Activated B cell treated with CpG ODN at 0.5 μM for 24 hours (primary cell): ENCODE measurements around the gene ALDH1L1. TPM values are rescaled to one million over a fixed set of nuclear protein-coding genes. Genes with fewer than 3 reads are reported as not detected.
A peak's percentile ranks its signal among the peaks of the same experiment; 100 is the strongest.

Source experiments
- ATAC-seq: fragments of 200-7000 bp; cut with Tn5 transposase; one replicate; pipeline ENCODE4 v1.10.0; 2021; ENCODE audit warnings: low read depth, mild to moderate bottlenecking, moderate library complexity
- CTCF ChIA-PET: fragments of 350-600 bp; sonication (Branson Sonifier 250); formaldehyde crosslinking; loops from one replicate; lab custom pipeline; 2021; ENCODE audit warnings: antibody characterized with exemption; lab: Charles Lee
- POLR2A ChIA-PET: fragments of 350-600 bp; sonication (Branson Sonifier 250); formaldehyde crosslinking; loops from one replicate; lab custom pipeline; 2021; ENCODE audit warnings: antibody characterized with exemption; lab: Charles Lee
- DNase-seq: peaks from one replicate; pipeline ENCODE4 v3.0.0; 2022
- H3K27ac Mint-ChIP-seq: one replicate; pipeline ENCODE4 v1.8.0; 2020; ENCODE audit warnings: mixed read lengths
- H3K27me3 Mint-ChIP-seq: one replicate; pipeline ENCODE4 v1.8.0; 2021; ENCODE audit warnings: mixed read lengths
- H3K36me3 Mint-ChIP-seq: one replicate; pipeline ENCODE4 v1.8.0; 2021; ENCODE audit warnings: low read depth, mixed read lengths
- H3K4me1 Mint-ChIP-seq: one replicate; pipeline ENCODE4 v1.8.0; 2021; ENCODE audit warnings: mixed read lengths
- H3K4me3 Mint-ChIP-seq: one replicate; pipeline ENCODE4 v1.8.0; 2020; ENCODE audit warnings: mild to moderate bottlenecking, mixed read lengths
- H3K9me3 Mint-ChIP-seq: one replicate; pipeline ENCODE4 v1.8.0; 2020; ENCODE audit warnings: mixed read lengths
- CTCF ChIP-seq: fragments of 200-600 bp; IDR thresholded peaks from one replicate; pipeline ENCODE4 v1.8.0; 2022; ENCODE audit warnings: antibody characterized with exemption, mild to moderate bottlenecking
- intact Hi-C: fragments of 100-400 bp; cut with micrococcal nuclease; formaldehyde crosslinking; loops from one replicate; pipeline ENCODE4 v1.15.1; 2024
- total RNA-seq: library from RNA; stranded (reverse); gene quantifications from 2 replicates; pipeline ENCODE4 v1.2.3, GENCODE V29; 2022

ALDH1L1 gene
- total RNA-seq, 1 donor from 2014 or later = not detected

- TF ChIP-seq CTCF = no peak
- ChIA-PET POLR2A (no interaction called here), CTCF (no interaction called here)
- DNase-seq (peak; percentile 4), ATAC-seq (no peak)
- no peaks in the 10 kb centered on the region for H3K9me3 Mint-ChIP-seq
- intact Hi-C loops = no loop called here
- H3K27me3 Mint-ChIP-seq = no peaks in the 10 kb centered on the region
- no peak overlapping the region for H3K4me3 Mint-ChIP-seq
- H3K4me1 Mint-ChIP-seq = no peaks in the 10 kb centered on the region
- no peak overlapping the region for H3K27ac Mint-ChIP-seq
- no peaks in the 10 kb centered on the region for H3K36me3 Mint-ChIP-seq
Observed at GRCh38 chr3:126113733-126114442, 66.5 kb downstream of the ALDH1L1 start.

- Mint-ChIP-seq H3K4me3 (no peak overlapping the region), H3K27ac (no peak overlapping the region), H3K4me1 (no peaks in the 10 kb centered on the region), H3K27me3 (no peaks in the 10 kb centered on the region), H3K9me3 (no peaks in the 10 kb centered on the region), H3K36me3 (no peaks in the 10 kb centered on the region)
- ATAC-seq (no peak), DNase-seq (no peak)
- intact Hi-C loops = no loop called here
- TF ChIP-seq CTCF = no peak
- ChIA-PET CTCF (no interaction called here), POLR2A (no interaction called here)
Observed at GRCh38 chr3:126113238-126113555, 67.2 kb downstream of the ALDH1L1 start.

GRCh38 chr3:126112531-126113237, 67.7 kb downstream of the ALDH1L1 start:
- ChIA-PET CTCF (no interaction called here), POLR2A (no interaction called here)
- DNase-seq (peak; percentile 3), ATAC-seq (no peak)
- no peaks in the 10 kb centered on the region for H3K27me3 Mint-ChIP-seq
- intact Hi-C loops = no loop called here
- H3K9me3 Mint-ChIP-seq = no peaks in the 10 kb centered on the region
- TF ChIP-seq CTCF = no peak
- no peaks in the 10 kb centered on the region for H3K36me3 Mint-ChIP-seq
- H3K4me1 Mint-ChIP-seq = no peaks in the 10 kb centered on the region
- H3K4me3 Mint-ChIP-seq = no peak overlapping the region
- H3K27ac Mint-ChIP-seq = no peak overlapping the region

- no peaks in the 10 kb centered on the region for H3K27me3 Mint-ChIP-seq
- intact Hi-C loops = no loop called here
- TF ChIP-seq CTCF = no peak
- ATAC-seq = no peak
- CTCF ChIA-PET = no interaction called here
- DNase-seq = peak; percentile 12
- no peaks in the 10 kb centered on the region for H3K9me3 Mint-ChIP-seq
- no peaks in the 10 kb centered on the region for H3K4me1 Mint-ChIP-seq
- H3K4me3 Mint-ChIP-seq = no peak overlapping the region
- H3K27ac Mint-ChIP-seq = no peak overlapping the region
- H3K36me3 Mint-ChIP-seq = no peaks in the 10 kb centered on the region
- POLR2A ChIA-PET = no interaction called here
Observed at GRCh38 chr3:126111566-126112475, 68.6 kb downstream of the ALDH1L1 start.

- H3K27ac Mint-ChIP-seq = no peak overlapping the region
- no peak overlapping the region for H3K4me3 Mint-ChIP-seq
- TF ChIP-seq CTCF = no peak
- ATAC-seq = no peak
- no peaks in the 10 kb centered on the region for H3K27me3 Mint-ChIP-seq
- DNase-seq = no peak
- ChIA-PET POLR2A (no interaction called here), CTCF (no interaction called here)
- no peaks in the 10 kb centered on the region for H3K4me1 Mint-ChIP-seq
- intact Hi-C loops = no loop called here
- H3K36me3 Mint-ChIP-seq = no peaks in the 10 kb centered on the region
- H3K9me3 Mint-ChIP-seq = no peaks in the 10 kb centered on the region
Observed at GRCh38 chr3:126111126-126111551, 69.2 kb downstream of the ALDH1L1 start.
